Fibroblast of upper back skin (primary cell): ENCODE data around the gene THOC7.

Source experiments
- DNase-seq: peaks from one replicate; pipeline ENCODE4 v3.0.0-alpha.2; 2013

Gene THOC7

GRCh38 chr3:63832395-63832794 is 31.2 kb downstream of the THOC7 start:
- DNase-seq = no peak

- no peak for DNase-seq
Measured at GRCh38 chr3:63830526-63830925, 33.1 kb downstream of the THOC7 start.

- peak; percentile 62 for DNase-seq
Measured at GRCh38 chr3:63824309-63824708, 39.3 kb downstream of the THOC7 start.

GRCh38 chr3:63819151-63819398 is 44.5 kb downstream of the THOC7 start, which contains the start of gene C3orf49:
TSS of gene C3orf49 (plus strand) at chr3:63819299. CDS start at chr3:63819472, 173 bp downstream.
- DNase-seq = no peak

GRCh38 chr3:63818282-63819150 is 45.1 kb downstream of the THOC7 start:
- DNase-seq = peak; percentile 59

GRCh38 chr3:63817225-63817624 is 46.4 kb downstream of the THOC7 start:
- no peak for DNase-seq

- DNase-seq = peak; percentile 25
Measured at GRCh38 chr3:63814237-63814636, 49.4 kb downstream of the THOC7 start.

- DNase-seq = peak; percentile 30
Measured at GRCh38 chr3:63809607-63810006, 54.0 kb downstream of the THOC7 start.

GRCh38 chr3:63808633-63809032 is 55.0 kb downstream of the THOC7 start:
- DNase-seq = no peak

- no peak for DNase-seq
Measured at GRCh38 chr3:63807961-63808565, 55.5 kb downstream of the THOC7 start.

GRCh38 chr3:63803911-63804310 is 59.7 kb downstream of the THOC7 start:
- DNase-seq = no peak

GRCh38 chr3:63800097-63800496 is 63.5 kb downstream of the THOC7 start:
- DNase-seq = no peak

GRCh38 chr3:63798949-63799348 is 64.7 kb downstream of the THOC7 start:
- DNase-seq = no peak

- DNase-seq = no peak
Measured at GRCh38 chr3:63798544-63798943, 65.1 kb downstream of the THOC7 start.

GRCh38 chr3:63795438-63795837 is 68.2 kb downstream of the THOC7 start:
- no peak for DNase-seq

- peak; percentile 56 for DNase-seq
Measured at GRCh38 chr3:63791974-63792373, 71.6 kb downstream of the THOC7 start.
